ENCODE results near the gene TRPC4AP.
"Not testable (repeated sequence)": the region's sequence is repeated elsewhere in the genome, so short reads cannot be mapped to it uniquely, and the experiment has no call there.

The TRPC4AP gene

GRCh38 chr20:35088231-35089145, 4.1 kb downstream of the TRPC4AP start:
- in situ Hi-C loops (cut with MboI; ENCODE audit: low sequenced_read_pairs), result no loop called here
- Histone ChIP-seq H3K4me1 (peaks cover 31% of the 10 kb centered on the region), H3K27me3 (ENCODE audit: low read depth) (no peaks in the 10 kb centered on the region), H3K9me3 (no peaks in the 10 kb centered on the region), H3K36me3 (replicated peaks) (peaks cover 9% of the 10 kb centered on the region; the same call in 1 of the 2 replicates), H3K4me3 (no peak overlapping the region)
- DNase-seq (ENCODE audit: low spot score in 2 of 2), result no peak

- Histone ChIP-seq H3K4me1 (peaks cover 25% of the 10 kb centered on the region), H3K9me3 (no peaks in the 10 kb centered on the region)
Observed at GRCh38 chr20:35087791-35088190, 4.8 kb downstream of the TRPC4AP start.

GRCh38 chr20:35087355-35087754, 5.3 kb downstream of the TRPC4AP start:
- H3K4me3 ChIP-seq, result no peak overlapping the region
- in situ Hi-C loops (cut with MboI; ENCODE audit: low sequenced_read_pairs), result no loop called here
- DNase-seq (ENCODE audit: low spot score in 2 of 2), result no peak
- H3K36me3 ChIP-seq (replicated peaks), result peaks cover 9% of the 10 kb centered on the region; the same call in 1 of the 2 replicates
- no peaks in the 10 kb centered on the region for H3K27me3 ChIP-seq (ENCODE audit: low read depth)
- peaks cover 25% of the 10 kb centered on the region for H3K4me1 ChIP-seq
- H3K9me3 ChIP-seq, result no peaks in the 10 kb centered on the region

More at GRCh38 chr20:35087791-35088190, 4.8 kb downstream of the TRPC4AP start:
- peaks cover 9% of the 10 kb centered on the region; the same call in 1 of the 2 replicates for H3K36me3 ChIP-seq (replicated peaks)
- no peaks in the 10 kb centered on the region for H3K27me3 ChIP-seq (ENCODE audit: low read depth)
- in situ Hi-C loops (cut with MboI; ENCODE audit: low sequenced_read_pairs), result no loop called here
- no peak for DNase-seq (ENCODE audit: low spot score in 2 of 2)
- no peak overlapping the region for H3K4me3 ChIP-seq

GRCh38 chr20:35085477-35086225, 7.0 kb downstream of the TRPC4AP start:
- H3K36me3 ChIP-seq (replicated peaks), result peaks cover 9% of the 10 kb centered on the region; the same call in 1 of the 2 replicates
- in situ Hi-C loops (cut with MboI; ENCODE audit: low sequenced_read_pairs), result no loop called here
- peaks cover 20% of the 10 kb centered on the region for H3K4me1 ChIP-seq
- H3K27me3 ChIP-seq (ENCODE audit: low read depth), result no peaks in the 10 kb centered on the region
- H3K9me3 ChIP-seq, result no peaks in the 10 kb centered on the region
- no peak overlapping the region for H3K4me3 ChIP-seq
- DNase-seq (ENCODE audit: low spot score in 2 of 2), result no peak

GRCh38 chr20:35084998-35085397, 7.6 kb downstream of the TRPC4AP start:
- H3K4me1 ChIP-seq, result peaks cover 17% of the 10 kb centered on the region

GRCh38 chr20:35080348-35080642, 12.3 kb downstream of the TRPC4AP start:
- DNase-seq (ENCODE audit: low spot score in 2 of 2); in situ Hi-C loops (cut with MboI; ENCODE audit: low sequenced_read_pairs); H3K4me3 ChIP-seq; H3K9me3 ChIP-seq; H3K27me3 ChIP-seq (ENCODE audit: low read depth); H3K4me1 ChIP-seq: not testable (repeated sequence)
- H3K36me3 ChIP-seq (replicated peaks), result peaks cover 17% of the 10 kb centered on the region

More at GRCh38 chr20:35084998-35085397, 7.6 kb downstream of the TRPC4AP start:
- no peaks in the 10 kb centered on the region for H3K9me3 ChIP-seq
- H3K4me3 ChIP-seq, result no peak overlapping the region
- no peak for DNase-seq (ENCODE audit: low spot score in 2 of 2)
- no peaks in the 10 kb centered on the region for H3K27me3 ChIP-seq (ENCODE audit: low read depth)
- H3K36me3 ChIP-seq (replicated peaks), result peaks cover 9% of the 10 kb centered on the region; the same call in 1 of the 2 replicates
- in situ Hi-C loops (cut with MboI; ENCODE audit: low sequenced_read_pairs), result no loop called here

GRCh38 chr20:35079472-35080347, 12.9 kb downstream of the TRPC4AP start:
- in situ Hi-C loops (cut with MboI; ENCODE audit: low sequenced_read_pairs), result no loop called here
- Histone ChIP-seq H3K4me3 (no peak overlapping the region), H3K4me1 (no peaks in the 10 kb centered on the region; the same call in none of the 2 replicates), H3K9me3 (no peaks in the 10 kb centered on the region), H3K36me3 (replicated peaks) (peaks cover 17% of the 10 kb centered on the region), H3K27me3 (ENCODE audit: low read depth) (no peaks in the 10 kb centered on the region)
- no peak for DNase-seq (ENCODE audit: low spot score in 2 of 2)

- Histone ChIP-seq H3K36me3 (replicated peaks) (peaks cover 17% of the 10 kb centered on the region), H3K4me1 (no peaks in the 10 kb centered on the region; the same call in none of the 2 replicates), H3K9me3 (no peaks in the 10 kb centered on the region), H3K4me3 (no peak overlapping the region), H3K27me3 (ENCODE audit: low read depth) (no peaks in the 10 kb centered on the region)
- DNase-seq (ENCODE audit: low spot score in 2 of 2), result no peak
- in situ Hi-C loops (cut with MboI; ENCODE audit: low sequenced_read_pairs), result no loop called here
Observed at GRCh38 chr20:35077872-35078271, 14.7 kb downstream of the TRPC4AP start.

- in situ Hi-C loops (cut with MboI; ENCODE audit: low sequenced_read_pairs), result no loop called here
- H3K27me3 ChIP-seq (ENCODE audit: low read depth), result no peaks in the 10 kb centered on the region
- H3K4me3 ChIP-seq, result no peak overlapping the region
- peaks cover 17% of the 10 kb centered on the region for H3K36me3 ChIP-seq (replicated peaks)
- no peak for DNase-seq (ENCODE audit: low spot score in 2 of 2)
- no peaks in the 10 kb centered on the region; the same call in none of the 2 replicates for H3K4me1 ChIP-seq
- no peaks in the 10 kb centered on the region for H3K9me3 ChIP-seq
Observed at GRCh38 chr20:35077341-35077740, 15.3 kb downstream of the TRPC4AP start.

GRCh38 chr20:35071436-35072153, 21.0 kb downstream of the TRPC4AP start:
- H3K4me1 ChIP-seq; H3K4me3 ChIP-seq; in situ Hi-C loops (cut with MboI; ENCODE audit: low sequenced_read_pairs); H3K9me3 ChIP-seq; H3K27me3 ChIP-seq (ENCODE audit: low read depth); DNase-seq (ENCODE audit: low spot score in 2 of 2): not testable (repeated sequence)
- H3K36me3 ChIP-seq (replicated peaks), result peaks cover 12% of the 10 kb centered on the region

GRCh38 chr20:35066194-35066593, 26.4 kb downstream of the TRPC4AP start:
- Histone ChIP-seq H3K4me3 (no peak overlapping the region), H3K36me3 (replicated peaks) (peaks cover 18% of the 10 kb centered on the region), H3K4me1 (peaks cover 12% of the 10 kb centered on the region), H3K27me3 (ENCODE audit: low read depth) (no peaks in the 10 kb centered on the region), H3K9me3 (no peaks in the 10 kb centered on the region)
- DNase-seq (ENCODE audit: low spot score in 2 of 2), result no peak
- in situ Hi-C loops (cut with MboI; ENCODE audit: low sequenced_read_pairs), result no loop called here

GRCh38 chr20:35065181-35065580, 27.4 kb downstream of the TRPC4AP start:
- in situ Hi-C loops (cut with MboI; ENCODE audit: low sequenced_read_pairs), result no loop called here
- H3K9me3 ChIP-seq, result no peaks in the 10 kb centered on the region
- peaks cover 18% of the 10 kb centered on the region for H3K36me3 ChIP-seq (replicated peaks)
- H3K4me3 ChIP-seq, result no peak overlapping the region
- no peaks in the 10 kb centered on the region for H3K27me3 ChIP-seq (ENCODE audit: low read depth)
- peaks cover 12% of the 10 kb centered on the region for H3K4me1 ChIP-seq
- DNase-seq (ENCODE audit: low spot score in 2 of 2), result no peak

- Histone ChIP-seq H3K9me3 (no peaks in the 10 kb centered on the region), H3K4me3 (no peak overlapping the region), H3K4me1 (peaks cover 12% of the 10 kb centered on the region), H3K36me3 (replicated peaks) (peaks cover 15% of the 10 kb centered on the region), H3K27me3 (ENCODE audit: low read depth) (no peaks in the 10 kb centered on the region)
- no peak for DNase-seq (ENCODE audit: low spot score in 2 of 2)
- in situ Hi-C loops (cut with MboI; ENCODE audit: low sequenced_read_pairs), result no loop called here
Observed at GRCh38 chr20:35063168-35063567, 29.4 kb downstream of the TRPC4AP start.

Data from HAP-1 (cell line).